Sigmoid colon (tissue), 7 donors: Measurements from ENCODE around the gene SKOR1. TPM values are rescaled to one million over a fixed set of nuclear protein-coding genes. Genes with fewer than 3 reads are reported as not detected.

ENCODE experiments used
- DNase-seq: peaks from one replicate; pipeline ENCODE4 v3.0.0-alpha.2; 2019
- H3K27ac ChIP-seq, 4 donors: fragments of 200-600 bp; sonication (generic); one replicate each; pipeline ENCODE4 v1.5.1; 2016 to 2019; ENCODE audit warnings: mild to moderate bottlenecking in 1 of 4
- H3K27me3 ChIP-seq, 3 donors: fragments of 200-600 bp; sonication (generic); one replicate each; pipeline ENCODE4 v1.5.1; 2019; ENCODE audit warnings: mild to moderate bottlenecking in 1 of 3
- H3K36me3 ChIP-seq, 4 donors: fragments of 200-600 bp; sonication (generic); one replicate each; pipeline ENCODE4 v1.5.1; 2016 to 2019
- H3K4me1 ChIP-seq, 4 donors: fragments of 200-600 bp; sonication (generic); one replicate each; pipeline ENCODE4 v1.5.1; 2017 to 2019
- H3K4me3 ChIP-seq, 4 donors: fragments of 200-600 bp; sonication (generic); one replicate each; pipeline ENCODE4 v1.5.1; 2017 to 2019; ENCODE audit warnings: mild to moderate bottlenecking in 2 of 4, moderate library complexity in 1 of 4
- H3K9me3 ChIP-seq, 4 donors: fragments of 200-600 bp in 3 of 4; sonication (generic) in 3 of 4; one replicate each; pipeline versions ENCODE4 v1.5.1 to v1.6.1; 2013 to 2019
- EP300 ChIP-seq, 4 donors: sonication (generic); formaldehyde crosslinking; IDR thresholded peaks; one replicate each; pipeline ENCODE4 v1.6.1; 2017; ENCODE audit warnings: antibody characterized with exemption in 4 of 4
- POLR2A ChIP-seq, 2 donors: fragments of 450-650 bp; IDR thresholded peaks; one replicate each; pipeline ENCODE4 v1.6.1; 2016; ENCODE audit warnings: antibody characterized with exemption in 2 of 2, mild to moderate bottlenecking in 2 of 2, moderate library complexity in 2 of 2
- POLR2AphosphoS5 ChIP-seq, 4 donors: sonication (generic); formaldehyde crosslinking; IDR thresholded peaks; one replicate each; pipeline ENCODE4 v1.6.1; 2017; ENCODE audit warnings: antibody characterized with exemption in 4 of 4
- WGBS, 2 donors: extraction: QIAGEN DNeasy Blood & Tissue Kit; methylation state at CpG; one replicate each; pipeline ENCODE4 v1.1.7; 2013; 5-methylcytosine and 5-hydroxymethylcytosine counted together
- intact Hi-C: fragments of 100-400 bp; cut with DNase I; formaldehyde crosslinking; loops from one replicate; pipeline ENCODE4 v1.15.1; 2023
- polyA plus RNA-seq, 3 donors: library from polyadenylated mRNA; stranded (reverse); fragments of 200-250 nt; gene quantifications; one replicate each; pipeline ENCODE4 v1.2.3, GENCODE V29; 2013
- total RNA-seq, 4 donors: library from RNA; depleted of rRNA; stranded (reverse); fragments of >200 nt; gene quantifications; one replicate each; pipeline ENCODE4 v1.1.0, GENCODE V29; 2016
- TF ChIP-seq, protein P1 (sequence below), 4 experiments: fragments of 450-650 bp in 3 of 4; fragments of 200-600 bp in 1 of 4; IDR thresholded peaks; one replicate each; pipeline ENCODE4 v1.5.1; 2016 to 2019; ENCODE audit warnings: antibody characterized with exemption in 4 of 4, mild to moderate bottlenecking in 3 of 4, moderate library complexity in 2 of 4
- donor health status: healthy with polysubstance abuse.
- donor health status: Bipolar disorder and iron deficiency.
- donor health status: healthy.

The SKOR1 gene
- total and polyA plus RNA-seq, 7 donors = 0.25 to 1.6 (median 1.0) TPM; not detected in 3

DNA sequence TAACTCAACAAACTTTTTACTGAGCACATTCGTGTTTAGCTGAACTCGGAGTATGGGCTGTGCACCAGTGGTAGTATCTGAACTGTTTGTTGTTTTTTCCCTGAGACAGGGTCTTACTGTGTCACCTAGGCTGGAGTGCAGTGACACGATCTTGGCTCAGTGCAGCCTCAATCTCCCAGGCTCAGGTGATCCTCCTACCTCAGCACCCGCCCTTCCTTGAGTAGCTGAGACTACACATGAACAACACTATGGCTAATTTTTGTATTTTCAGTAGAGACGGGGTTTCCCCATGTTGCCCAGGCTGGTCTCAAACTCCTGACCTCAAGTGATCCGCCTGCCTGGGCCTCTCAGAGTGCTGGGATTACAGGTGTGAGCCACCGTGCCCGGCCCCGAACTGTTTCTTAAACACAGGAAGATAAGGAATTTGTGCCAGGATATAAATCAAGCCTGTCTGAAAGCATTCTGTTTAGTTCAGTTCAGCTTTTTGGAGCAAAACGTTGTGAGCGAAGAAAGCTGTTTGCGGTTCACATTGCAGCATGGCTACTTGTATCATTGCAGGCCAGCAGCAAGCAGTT is 40.4 kb upstream of the SKOR1 start:
- H3K27ac ChIP-seq = no peak overlapping the region
- peaks cover 0 to 4% (median 0%) of the 10 kb centered on the region in 4 donors for H3K36me3 ChIP-seq
- H3K27me3 ChIP-seq = no peaks in the 10 kb centered on the region
- no peak for TF ChIP-seq POLR2AphosphoS5 (IDR thresholded peaks at IDR 0.05)
- DNase-seq = no peak
- intact Hi-C loops = no loop called here
- no peaks in the 10 kb centered on the region for H3K4me1 ChIP-seq
- H3K9me3 ChIP-seq = no peaks in the 10 kb centered on the region
- H3K4me3 ChIP-seq = no peak overlapping the region
- WGBS, 2 donors = 70 to 86% methylated on average over 12 of the region's 12 CpGs

DNA sequence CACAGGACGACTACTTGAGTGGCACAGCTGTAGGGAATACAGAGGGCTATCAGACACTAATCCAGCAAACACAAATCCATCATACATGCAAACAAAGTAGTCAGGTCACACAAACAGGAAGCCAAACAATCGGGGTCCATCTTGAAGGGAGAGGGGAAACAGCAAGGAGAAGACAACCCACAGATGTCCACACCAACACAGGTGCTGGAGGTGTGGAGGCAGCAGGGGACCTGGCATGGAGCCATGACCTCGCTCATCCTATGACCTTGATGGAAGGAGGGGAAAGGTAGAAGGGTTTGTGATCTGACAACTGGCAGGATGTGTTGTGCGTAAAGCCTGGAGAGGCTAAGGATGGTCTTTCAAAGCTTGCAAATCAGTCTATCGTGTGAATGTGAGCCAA is 39.9 kb upstream of the SKOR1 start:
- H3K9me3 ChIP-seq = no peaks in the 10 kb centered on the region
- no peaks in the 10 kb centered on the region for H3K4me1 ChIP-seq
- intact Hi-C loops = no loop called here
- H3K27ac ChIP-seq = no peak overlapping the region
- TF ChIP-seq POLR2A (IDR thresholded peaks at IDR 0.05) (no peak), EP300 (IDR thresholded peaks at IDR 0.05) (no peak), POLR2AphosphoS5 (IDR thresholded peaks at IDR 0.05) (no peak)
- TF ChIP-seq, protein P1, sequence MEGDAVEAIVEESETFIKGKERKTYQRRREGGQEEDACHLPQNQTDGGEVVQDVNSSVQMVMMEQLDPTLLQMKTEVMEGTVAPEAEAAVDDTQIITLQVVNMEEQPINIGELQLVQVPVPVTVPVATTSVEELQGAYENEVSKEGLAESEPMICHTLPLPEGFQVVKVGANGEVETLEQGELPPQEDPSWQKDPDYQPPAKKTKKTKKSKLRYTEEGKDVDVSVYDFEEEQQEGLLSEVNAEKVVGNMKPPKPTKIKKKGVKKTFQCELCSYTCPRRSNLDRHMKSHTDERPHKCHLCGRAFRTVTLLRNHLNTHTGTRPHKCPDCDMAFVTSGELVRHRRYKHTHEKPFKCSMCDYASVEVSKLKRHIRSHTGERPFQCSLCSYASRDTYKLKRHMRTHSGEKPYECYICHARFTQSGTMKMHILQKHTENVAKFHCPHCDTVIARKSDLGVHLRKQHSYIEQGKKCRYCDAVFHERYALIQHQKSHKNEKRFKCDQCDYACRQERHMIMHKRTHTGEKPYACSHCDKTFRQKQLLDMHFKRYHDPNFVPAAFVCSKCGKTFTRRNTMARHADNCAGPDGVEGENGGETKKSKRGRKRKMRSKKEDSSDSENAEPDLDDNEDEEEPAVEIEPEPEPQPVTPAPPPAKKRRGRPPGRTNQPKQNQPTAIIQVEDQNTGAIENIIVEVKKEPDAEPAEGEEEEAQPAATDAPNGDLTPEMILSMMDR (IDR thresholded peaks at IDR 0.05) = no peak
- WGBS, 2 donors = 75 to 85% methylated on average over 5 of the region's 5 CpGs
- H3K36me3 ChIP-seq = peaks cover 0 to 4% (median 0%) of the 10 kb centered on the region in 4 donors
- no peaks in the 10 kb centered on the region for H3K27me3 ChIP-seq
- H3K4me3 ChIP-seq = no peak overlapping the region
- DNase-seq = no peak

DNA sequence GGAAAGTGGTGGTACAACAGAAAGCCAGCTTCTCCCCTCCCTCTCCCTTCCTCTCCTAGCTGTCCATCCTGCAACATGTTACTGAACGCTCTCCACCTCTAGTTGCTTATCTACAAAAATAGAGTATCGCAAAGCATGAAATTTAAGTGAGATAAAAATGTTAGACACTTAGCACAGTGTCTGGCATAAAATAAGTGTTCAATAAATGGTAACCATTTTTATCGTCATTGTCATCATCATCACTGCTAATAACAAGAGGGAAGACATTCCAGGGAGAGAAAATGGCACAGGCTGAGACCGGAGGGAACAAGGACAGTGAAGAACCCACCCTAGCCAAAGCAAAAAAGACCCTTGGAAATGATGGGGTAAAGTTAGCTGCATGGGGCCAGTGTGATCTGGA is 38.7 kb upstream of the SKOR1 start:
- Histone ChIP-seq H3K27me3 (no peaks in the 10 kb centered on the region), H3K4me3 (no peak overlapping the region), H3K27ac (no peak overlapping the region), H3K4me1 (no peaks in the 10 kb centered on the region), H3K9me3 (no peaks in the 10 kb centered on the region), H3K36me3 (peaks cover 0 to 4% (median 0%) of the 10 kb centered on the region in 4 donors)
- intact Hi-C loops = no loop called here
- WGBS, 2 donors = 95 to 97% methylated on average over 4 of the region's 4 CpGs
- TF ChIP-seq, protein P1 (IDR thresholded peaks at IDR 0.05) = no peak
- no peak for TF ChIP-seq POLR2A (IDR thresholded peaks at IDR 0.05)
- no peak for DNase-seq

DNA sequence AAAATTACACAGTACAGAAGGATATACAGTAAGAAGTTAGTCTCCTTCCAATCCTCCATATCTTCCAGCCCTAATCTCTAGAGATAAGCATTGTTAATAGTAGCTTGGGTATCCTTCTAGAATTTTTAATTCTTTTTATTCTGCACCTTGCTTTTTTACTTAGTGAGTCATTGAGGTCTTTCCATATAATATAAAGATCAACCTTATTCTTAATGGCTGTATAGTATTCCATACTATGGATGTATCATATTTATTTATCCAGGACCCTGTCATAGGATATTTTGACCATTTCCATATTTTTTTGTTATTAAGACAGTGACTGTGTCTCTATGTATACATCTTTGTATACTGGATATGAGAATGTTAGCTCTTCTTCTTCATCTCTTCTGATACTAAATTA is 36.3 kb upstream of the SKOR1 start:
- no peaks in the 10 kb centered on the region for H3K27me3 ChIP-seq
- H3K9me3 ChIP-seq = no peaks in the 10 kb centered on the region
- TF ChIP-seq POLR2AphosphoS5 (IDR thresholded peaks at IDR 0.05) = no peak
- TF ChIP-seq POLR2A (IDR thresholded peaks at IDR 0.05) = no peak
- TF ChIP-seq EP300 (IDR thresholded peaks at IDR 0.05) = no peak
- TF ChIP-seq, protein P1 (IDR thresholded peaks at IDR 0.05) = no peak
- H3K4me3 ChIP-seq = no peak overlapping the region
- H3K4me1 ChIP-seq = no peaks in the 10 kb centered on the region
- intact Hi-C loops = no loop called here
- no peaks in the 10 kb centered on the region for H3K36me3 ChIP-seq
- no peak overlapping the region for H3K27ac ChIP-seq
- no peak for DNase-seq

DNA sequence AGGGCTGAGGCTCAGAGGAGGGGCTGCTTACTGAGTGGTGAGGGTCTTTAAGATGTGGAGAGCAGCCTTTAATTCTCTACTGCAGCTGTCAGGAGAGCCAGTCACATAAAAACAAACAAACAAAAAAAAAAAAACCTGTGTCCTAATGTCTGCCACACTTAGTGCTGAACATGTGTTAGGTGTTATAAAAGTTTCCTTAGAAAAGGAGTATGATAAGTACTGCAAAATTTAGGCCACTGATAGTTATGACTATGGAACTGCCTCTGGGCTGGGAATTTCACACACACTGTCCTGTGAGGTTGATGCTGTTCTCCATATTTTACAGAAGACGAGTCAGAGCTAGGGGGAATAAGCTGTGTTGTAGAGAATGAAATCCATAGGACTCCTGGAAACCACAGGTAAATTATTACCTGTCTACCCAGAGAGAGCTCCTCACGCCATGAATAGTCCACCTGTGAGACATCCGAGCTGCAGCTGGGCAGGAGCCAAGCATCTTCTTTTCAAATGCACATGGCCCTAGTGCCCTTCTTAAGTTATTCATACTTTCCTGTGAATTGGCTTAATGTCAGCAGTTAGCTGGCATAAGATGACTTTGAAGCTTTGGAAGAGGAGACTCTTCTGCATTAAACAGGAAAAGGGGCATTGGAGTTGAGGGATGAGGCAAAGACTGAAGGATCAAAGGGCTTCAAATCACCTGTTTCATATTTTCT is 34.5 kb upstream of the SKOR1 start:
- no peaks in the 10 kb centered on the region for H3K36me3 ChIP-seq
- H3K27me3 ChIP-seq = no peaks in the 10 kb centered on the region
- H3K9me3 ChIP-seq = peaks cover 0 to 4% (median 0%) of the 10 kb centered on the region in 4 donors
- H3K27ac ChIP-seq = no peak overlapping the region
- no peak for DNase-seq
- WGBS, 2 donors = 98% methylated on average over 3 of the region's 3 CpGs
- no peaks in the 10 kb centered on the region for H3K4me1 ChIP-seq
- TF ChIP-seq, protein P1 (IDR thresholded peaks at IDR 0.05) = no peak
- no peak for TF ChIP-seq POLR2A (IDR thresholded peaks at IDR 0.05)
- TF ChIP-seq EP300 (IDR thresholded peaks at IDR 0.05) = no peak
- no peak for TF ChIP-seq POLR2AphosphoS5 (IDR thresholded peaks at IDR 0.05)
- intact Hi-C loops = no loop called here
- no peak overlapping the region for H3K4me3 ChIP-seq
